HG03571 (cell line): ENCODE results near the gene PITPNM1.
"Not testable (repeated sequence)": the region's sequence is repeated elsewhere in the genome, so short reads cannot be mapped to it uniquely, and the experiment has no call there.

ENCODE experiments used
- ATAC-seq: cut with Tn5 transposase; IDR thresholded peaks from one replicate; pipeline ENCODE4 v1.9.1; 2021; ENCODE audit not compliant: unreplicated experiment

PITPNM1 gene

GRCh38 chr11:67504950-67505581 is at the start of gene PITPNM1:
Gene PITPNM1, minus strand, starts transcription at chr11:67505363. Its CDS starts 1,183 bp downstream, at chr11:67504180.
- ATAC-seq: no peak

GRCh38 chr11:67551697-67552096 is 46.5 kb upstream of the PITPNM1 start:
- ATAC-seq: not testable (repeated sequence)

- no peak for ATAC-seq
These were observed 46.0 kb upstream of the PITPNM1 start for GRCh38 chr11:67551127-67551526.

GRCh38 chr11:67548555-67549110 is 43.5 kb upstream of the PITPNM1 start:
- ATAC-seq: no peak

GRCh38 chr11:67548112-67548511 is 42.9 kb upstream of the PITPNM1 start:
- ATAC-seq: not testable (repeated sequence)

GRCh38 chr11:67545280-67545679 is 40.1 kb upstream of the PITPNM1 start:
- no peak for ATAC-seq

- no peak for ATAC-seq
These were observed 39.6 kb upstream of the PITPNM1 start for GRCh38 chr11:67544616-67545242.

GRCh38 chr11:67543585-67543984 is 38.4 kb upstream of the PITPNM1 start:
- no peak for ATAC-seq

- ATAC-seq: no peak
These were observed 37.8 kb upstream of the PITPNM1 start for GRCh38 chr11:67542971-67543370.

- no peak for ATAC-seq
These were observed 37.0 kb upstream of the PITPNM1 start for GRCh38 chr11:67542169-67542568.

- no peak for ATAC-seq
These were observed 36.0 kb upstream of the PITPNM1 start for GRCh38 chr11:67541198-67541597.

- no peak for ATAC-seq
These were observed 34.4 kb upstream of the PITPNM1 start for GRCh38 chr11:67539550-67539949.

- no peak for ATAC-seq
These were observed 33.8 kb upstream of the PITPNM1 start for GRCh38 chr11:67538823-67539505.

GRCh38 chr11:67538306-67538705 is 33.1 kb upstream of the PITPNM1 start:
- no peak for ATAC-seq

GRCh38 chr11:67535561-67535960 is 30.4 kb upstream of the PITPNM1 start:
- ATAC-seq: no peak

GRCh38 chr11:67534070-67534679 is 29.0 kb upstream of the PITPNM1 start:
- ATAC-seq: no peak

- ATAC-seq: no peak
These were observed 27.7 kb upstream of the PITPNM1 start for GRCh38 chr11:67532889-67533288.

GRCh38 chr11:67530282-67530592 is 25.1 kb upstream of the PITPNM1 start:
- ATAC-seq: no peak

- no peak for ATAC-seq
These were observed 23.2 kb upstream of the PITPNM1 start for GRCh38 chr11:67528376-67528775.

GRCh38 chr11:67525275-67525976 is 20.3 kb upstream of the PITPNM1 start:
- no peak for ATAC-seq

- no peak for ATAC-seq
These were observed 19.3 kb upstream of the PITPNM1 start for GRCh38 chr11:67524480-67524808.
